HepG2 (cell line): ENCODE data around the gene CTDSP2. TPM values are rescaled to one million over a fixed set of nuclear protein-coding genes. Genes with fewer than 3 reads are reported as not detected.

ENCODE experiments used
- CSRNP1 ChIP-seq: sonication (generic); formaldehyde crosslinking; IDR thresholded peaks from 2 replicates; pipeline ENCODE4 v1.8.1; 2023; ENCODE audit warnings: mild to moderate bottlenecking, missing genetic modification reagents
- NCOR1 ChIP-seq: fragments of 200-600 bp; sonication (generic); IDR thresholded peaks from 2 replicates; pipeline ENCODE4 v1.7.0; 2017; ENCODE audit warnings: antibody characterized with exemption, low read length, borderline replicate concordance
- NFYC ChIP-seq: IDR thresholded peaks from 2 replicates; pipeline ENCODE4 v1.6.1; 2016; ENCODE audit warnings: missing genetic modification reagents, missing compliant biosample characterization
- NPAS2 ChIP-seq: sonication (generic); formaldehyde crosslinking; IDR thresholded peaks from 2 replicates; pipeline ENCODE4 v1.8.0; 2022; ENCODE audit warnings: mild to moderate bottlenecking, missing genetic modification reagents, borderline replicate concordance
- PAWR ChIP-seq: sonication (generic); formaldehyde crosslinking; IDR thresholded peaks from 2 replicates; pipeline ENCODE4 v1.4.0; 2020; ENCODE audit warnings: missing genetic modification reagents, mild to moderate bottlenecking, borderline replicate concordance
- RFXAP ChIP-seq: sonication (generic); formaldehyde crosslinking; IDR thresholded peaks from 2 replicates; pipeline ENCODE4 v1.4.0; 2020; ENCODE audit warnings: missing genetic modification reagents, borderline replicate concordance
- TERF1 ChIP-seq: sonication (generic); formaldehyde crosslinking; IDR thresholded peaks from 2 replicates; pipeline ENCODE4 v1.8.0; 2022; ENCODE audit warnings: mild to moderate bottlenecking, missing genetic modification reagents, moderate library complexity
- ZHX2 ChIP-seq, 2 experiments: sonication (generic) in 1 of 2; formaldehyde crosslinking in 1 of 2; IDR thresholded peaks; 2 replicates each; pipeline versions ENCODE4 v1.6.1 to v1.9.0; 2014 to 2022; ENCODE audit warnings: antibody characterized with exemption in 1 of 2, borderline replicate concordance in 1 of 2, inconsistent platforms in 1 of 2, low read depth in 1 of 2, missing genetic modification reagents in 1 of 2
- ZNF414 ChIP-seq: sonication (generic); formaldehyde crosslinking; IDR thresholded peaks from 2 replicates; pipeline ENCODE4 v1.5.0; 2020; ENCODE audit warnings: missing genetic modification reagents
- ZNF619 ChIP-seq: sonication (generic); formaldehyde crosslinking; IDR thresholded peaks from 2 replicates; pipeline ENCODE4 v1.4.0; 2020; ENCODE audit warnings: mild to moderate bottlenecking, missing genetic modification reagents
- ZNF746 ChIP-seq: sonication (generic); formaldehyde crosslinking; IDR thresholded peaks from 2 replicates; pipeline ENCODE4 v1.8.0; 2022; ENCODE audit warnings: mild to moderate bottlenecking, missing genetic modification reagents
- ZNF772 ChIP-seq: sonication (generic); formaldehyde crosslinking; IDR thresholded peaks from 2 replicates; pipeline ENCODE4 v1.5.0; 2020; ENCODE audit warnings: mild to moderate bottlenecking, missing genetic modification reagents
- polyA plus RNA-seq, 8 experiments: library from polyadenylated mRNA; depleted of rRNA in 3 of 8; stranded (reverse) in 7 of 8; unstranded in 1 of 8; fragments of >200 nt; fragmentation: Illumina TruSeq in 4 of 8; extraction: Trizol in 4 of 8; gene quantifications; 2 replicates each; pipeline versions ENCODE4 v1.2.1 to v1.2.3, GENCODE V29; 2011 to 2016; ENCODE audit warnings: low read depth in 4 of 8, missing spikeins in 1 of 8, mixed read lengths in 1 of 8; ENCODE audit not compliant: insufficient read depth in 1 of 8
- total RNA-seq, 5 experiments: library from RNA; depleted of rRNA; stranded (reverse); fragments of >200 nt; fragmentation: Illumina TruSeq; extraction: Trizol; gene quantifications; 2 replicates each; pipeline ENCODE4 v1.2.3, GENCODE V29; 2016; ENCODE audit warnings: low read depth in 1 of 5

CTDSP2 gene
- total and polyA plus RNA-seq, 2 of the 13 experiments (the other 11 are each of a cell fraction or from before 2014, with no cell fraction given) = 38.1 to 82.5 TPM

GRCh38 chr12:57845478-57846284 lies 848 bp downstream of the CTDSP2 start (continued):
- TF ChIP-seq ZHX2 (IDR thresholded peaks at IDR 0.05; ENCODE audit: low read depth) = no peak
- peak; percentile 37; the same call in 1 of the 2 replicates for TF ChIP-seq ZHX2 (CRISPR knock-in tag; IDR thresholded peaks at IDR 0.05; ENCODE audit: borderline replicate concordance)
- TF ChIP-seq NPAS2 (CRISPR knock-in tag) = no peak
- TF ChIP-seq RFXAP = peak; percentile 9; the same call in 1 of the 2 replicates
- TF ChIP-seq NCOR1 = peak; percentile 70; the same call in 1 of the 2 replicates
- TF ChIP-seq ZNF746 (CRISPR knock-in tag) = peak; percentile 92
- TF ChIP-seq ZNF772 (CRISPR knock-in tag) = peak; percentile 65
- 0 out of 2 replicates have a peak, but pooled peaks have one; percentile 16 for TF ChIP-seq NFYC (CRISPR knock-in tag)
- TF ChIP-seq ZNF619 (CRISPR knock-in tag) = no peak
- TF ChIP-seq PAWR = no peak
- 0 out of 2 replicates have a peak, but pooled peaks have one; percentile 89 for TF ChIP-seq ZNF414 (CRISPR knock-in tag)
- peak; percentile 43; the same call in 1 of the 2 replicates for TF ChIP-seq CSRNP1 (CRISPR knock-in tag)
- TF ChIP-seq TERF1 (CRISPR knock-in tag) = no peak
